NCI-H774 (cell line): ENCODE results near the gene GPT2.
"Not testable (repeated sequence)": the region's sequence is repeated elsewhere in the genome, so short reads cannot be mapped to it uniquely, and the experiment has no call there.

ENCODE experiments used
- DNase-seq: peaks from one replicate; lab custom pipeline; 2025; lab: John Stamatoyannopoulos, UW

The GPT2 gene

DNA sequence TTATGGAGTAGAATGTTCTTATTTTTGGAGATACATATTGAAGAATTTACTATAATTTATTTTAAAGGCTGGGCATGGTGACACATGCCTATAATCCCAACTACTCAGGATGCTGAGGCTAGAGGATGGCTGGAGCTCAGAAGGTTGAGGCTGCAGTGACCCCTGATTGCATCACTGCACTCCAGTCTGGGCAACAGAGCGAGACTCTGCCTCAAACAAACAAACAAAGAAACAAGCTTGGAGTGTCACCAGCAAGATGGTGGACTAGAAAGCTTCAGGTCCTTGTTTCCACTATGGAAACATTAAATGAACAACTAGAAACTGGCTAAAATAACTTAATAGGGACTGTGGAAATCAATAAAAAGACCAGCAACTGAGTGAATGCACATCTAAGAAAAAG, 17.9 kb upstream of the GPT2 start:
- no peak for DNase-seq

DNA sequence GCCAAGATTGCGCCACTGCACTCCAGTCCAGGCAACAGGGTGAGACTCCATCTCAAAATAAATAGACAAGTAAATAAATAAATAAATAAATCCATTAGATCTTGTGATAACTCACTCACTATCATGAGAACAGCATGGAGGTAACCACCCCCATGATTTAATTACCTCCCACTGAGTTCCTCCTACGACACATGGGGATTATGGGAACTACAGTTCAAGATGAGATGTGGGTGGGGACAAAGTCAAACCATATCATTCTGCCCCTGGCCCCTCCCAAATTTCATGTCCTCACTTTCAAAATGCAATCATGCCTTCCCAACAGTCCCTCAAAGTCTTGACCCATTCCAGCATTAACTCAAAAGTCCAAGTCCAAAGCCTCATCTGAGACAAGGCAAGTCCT, 16.7 kb upstream of the GPT2 start:
- DNase-seq = not testable (repeated sequence)

DNA sequence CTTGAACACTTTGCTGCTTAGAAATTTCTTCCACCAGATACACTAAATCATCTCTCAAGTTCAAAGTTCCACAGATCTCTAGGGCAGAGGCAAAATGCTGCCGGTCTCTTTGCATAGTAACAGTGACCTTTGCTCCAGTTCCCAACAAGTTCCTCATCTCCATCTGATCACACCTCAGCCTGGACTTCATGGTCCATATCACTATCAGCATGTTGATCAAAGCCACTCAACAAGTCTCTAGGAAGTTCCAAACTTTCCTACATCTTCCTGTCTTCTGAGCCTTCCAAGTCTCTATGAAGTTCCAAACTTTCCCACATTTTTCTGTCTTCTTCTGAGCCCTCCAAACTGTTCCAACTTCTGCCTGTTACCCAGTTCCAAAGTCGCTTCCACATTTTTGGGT, 15.3 kb upstream of the GPT2 start:
- DNase-seq = not testable (repeated sequence)

DNA sequence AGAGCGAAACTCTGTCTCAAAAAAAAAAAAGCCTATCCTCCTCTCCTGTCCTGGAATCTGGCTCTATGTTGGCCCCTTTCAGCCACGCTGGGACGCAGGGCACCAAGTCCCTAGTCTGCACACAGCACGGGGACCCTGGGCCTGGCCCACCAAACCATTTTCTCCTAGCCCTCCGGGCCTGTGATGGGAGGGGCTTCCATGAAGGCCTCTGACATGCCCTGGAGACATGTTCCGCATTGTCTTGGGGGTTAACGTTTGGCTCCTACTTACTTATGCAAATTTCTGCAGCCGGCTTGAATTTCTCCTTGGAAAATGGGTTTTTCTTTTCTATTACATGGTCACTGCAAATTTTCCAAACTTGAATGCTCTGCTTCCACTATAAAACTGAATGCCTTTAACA, 12.6 kb upstream of the GPT2 start:
- DNase-seq = no peak

DNA sequence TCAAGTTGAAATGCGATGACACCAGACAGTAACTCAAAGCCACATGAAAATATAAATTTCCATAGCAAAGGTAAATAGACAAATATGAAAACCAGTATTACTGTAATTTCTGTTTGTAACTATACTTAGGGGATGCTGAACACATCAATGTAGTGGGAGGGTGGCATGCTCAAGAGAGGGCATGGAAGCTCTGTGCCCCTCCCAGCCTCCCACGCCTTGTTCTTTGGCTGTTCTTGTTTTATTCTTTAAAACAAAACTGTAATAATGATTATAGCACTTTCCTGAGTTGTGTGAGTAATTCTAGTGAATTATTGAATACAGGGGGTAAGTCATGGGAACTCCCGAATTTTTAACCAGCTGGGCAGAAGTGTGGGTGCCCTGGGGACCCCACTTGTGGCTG, 11.0 kb upstream of the GPT2 start:
- no peak for DNase-seq

DNA sequence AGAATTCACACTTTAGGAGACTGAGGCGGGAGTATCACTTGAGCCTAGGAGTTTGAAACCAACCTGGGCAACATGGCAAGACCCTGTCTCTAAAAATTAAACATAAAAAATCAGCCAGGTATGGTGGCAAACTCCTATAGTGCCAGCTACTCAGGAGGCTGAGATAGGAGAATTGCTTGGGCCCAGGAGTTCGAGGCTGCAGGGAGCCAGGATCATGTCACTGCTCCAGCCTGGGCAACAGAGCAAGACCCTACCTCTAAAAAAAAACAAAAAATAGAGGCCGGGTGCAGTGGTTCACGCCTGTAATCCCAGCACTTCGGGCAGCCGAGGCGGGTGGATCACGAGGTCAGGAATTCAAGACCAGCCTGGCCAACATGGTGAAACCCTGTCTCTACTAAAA, 8.9 kb upstream of the GPT2 start:
- no peak for DNase-seq

DNA sequence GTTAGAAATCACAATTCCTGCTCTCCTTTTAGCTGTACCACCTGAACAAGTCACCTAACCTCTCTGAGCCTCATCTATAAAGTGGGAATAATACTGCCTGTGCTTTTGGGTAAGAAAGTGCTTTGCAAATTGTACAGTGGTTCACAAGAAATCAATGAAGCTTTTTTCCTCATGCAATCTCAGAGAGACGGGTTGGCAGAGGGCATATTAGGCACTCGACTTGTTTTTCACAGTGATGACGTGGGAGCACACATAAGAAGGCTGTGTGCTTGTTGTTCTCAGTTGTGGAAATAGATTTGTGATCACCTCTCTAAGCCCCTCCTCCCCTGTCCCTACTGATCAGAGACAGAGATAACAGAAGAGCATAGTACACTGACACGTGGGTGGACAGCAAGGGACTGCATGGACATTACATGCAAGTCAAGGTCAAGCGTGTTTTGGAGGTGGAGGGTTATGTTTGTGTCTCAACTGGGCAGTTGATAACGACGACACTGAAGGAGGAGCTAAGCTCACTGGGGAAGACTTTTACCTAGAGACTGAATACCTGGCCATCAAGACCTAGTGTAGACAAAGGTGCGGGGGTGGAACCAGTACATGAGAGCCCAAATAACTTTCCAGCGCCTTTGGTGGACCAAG, 1.7 kb upstream of the GPT2 start:
- DNase-seq = no peak

DNA sequence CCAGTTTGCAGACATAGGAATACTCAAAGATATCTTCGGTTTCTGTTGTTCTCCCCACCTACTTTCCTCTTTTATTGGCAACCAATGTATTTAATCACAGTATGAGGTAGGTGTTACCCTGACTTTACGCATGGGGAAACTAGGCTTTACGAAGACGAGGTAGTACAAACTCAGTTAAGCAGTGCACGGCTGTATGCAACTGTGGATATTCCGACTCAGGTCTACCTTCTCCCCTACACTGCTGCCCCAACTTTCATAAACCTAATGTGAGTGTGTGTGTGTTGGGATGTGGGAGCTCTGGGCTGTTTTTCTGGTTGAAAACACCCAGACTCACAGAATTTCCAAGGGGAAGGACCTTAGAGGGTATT, 1.2 kb upstream of the GPT2 start:
- DNase-seq = no peak

DNA sequence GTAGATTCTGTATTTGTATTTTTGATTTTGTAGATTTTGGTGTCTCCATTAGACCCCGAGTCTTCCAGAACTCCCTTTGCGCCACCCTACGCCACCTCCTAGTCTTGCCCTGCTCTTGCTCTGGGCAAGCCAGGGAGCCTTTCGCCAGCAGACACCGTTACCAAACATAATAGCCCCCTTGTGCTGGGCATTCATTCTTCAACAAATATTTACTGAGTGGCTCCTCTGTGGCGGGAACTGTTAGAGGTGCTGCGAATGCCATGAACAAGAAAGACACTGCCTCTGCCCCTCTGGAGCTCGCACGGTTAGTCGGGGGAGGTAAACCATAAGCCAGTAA, 841 bp upstream of the GPT2 start:
- peak; percentile 38 for DNase-seq

DNA sequence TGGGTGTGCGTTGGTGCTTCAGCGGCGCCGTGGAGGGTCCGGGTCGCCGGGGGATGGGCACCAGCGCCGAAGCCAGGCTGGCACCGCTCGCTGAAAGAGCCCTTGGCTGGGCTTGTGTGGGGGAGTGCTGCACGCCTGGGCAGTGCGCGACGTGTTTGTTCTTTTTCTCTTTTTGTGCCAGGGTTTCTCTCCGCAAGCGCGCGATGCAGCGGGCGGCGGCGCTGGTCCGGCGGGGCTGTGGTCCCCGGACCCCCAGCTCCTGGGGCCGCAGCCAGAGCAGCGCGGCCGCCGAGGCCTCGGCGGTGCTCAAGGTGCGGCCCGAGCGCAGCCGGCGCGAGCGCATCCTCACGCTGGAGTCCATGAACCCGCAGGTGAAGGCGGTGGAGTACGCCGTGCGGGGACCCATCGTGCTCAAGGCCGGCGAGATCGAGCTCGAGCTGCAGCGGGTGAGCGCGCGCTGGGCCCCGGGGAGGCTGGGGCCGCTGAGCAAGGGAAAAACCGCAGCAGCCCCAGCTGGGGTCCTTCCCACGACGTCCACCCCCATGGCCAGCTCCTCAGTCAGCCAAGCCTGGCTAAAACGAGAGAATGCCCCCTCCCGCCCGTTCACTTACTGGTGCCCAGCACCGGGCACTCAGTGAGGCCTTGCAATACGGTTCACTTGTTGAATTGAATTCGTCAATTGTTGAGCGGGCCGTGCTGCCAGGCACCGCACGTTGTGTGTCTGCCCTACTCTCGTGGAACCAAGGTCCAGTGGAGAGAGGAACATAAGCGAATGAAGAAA, 541 bp downstream of the GPT2 start:
- DNase-seq = no peak

DNA sequence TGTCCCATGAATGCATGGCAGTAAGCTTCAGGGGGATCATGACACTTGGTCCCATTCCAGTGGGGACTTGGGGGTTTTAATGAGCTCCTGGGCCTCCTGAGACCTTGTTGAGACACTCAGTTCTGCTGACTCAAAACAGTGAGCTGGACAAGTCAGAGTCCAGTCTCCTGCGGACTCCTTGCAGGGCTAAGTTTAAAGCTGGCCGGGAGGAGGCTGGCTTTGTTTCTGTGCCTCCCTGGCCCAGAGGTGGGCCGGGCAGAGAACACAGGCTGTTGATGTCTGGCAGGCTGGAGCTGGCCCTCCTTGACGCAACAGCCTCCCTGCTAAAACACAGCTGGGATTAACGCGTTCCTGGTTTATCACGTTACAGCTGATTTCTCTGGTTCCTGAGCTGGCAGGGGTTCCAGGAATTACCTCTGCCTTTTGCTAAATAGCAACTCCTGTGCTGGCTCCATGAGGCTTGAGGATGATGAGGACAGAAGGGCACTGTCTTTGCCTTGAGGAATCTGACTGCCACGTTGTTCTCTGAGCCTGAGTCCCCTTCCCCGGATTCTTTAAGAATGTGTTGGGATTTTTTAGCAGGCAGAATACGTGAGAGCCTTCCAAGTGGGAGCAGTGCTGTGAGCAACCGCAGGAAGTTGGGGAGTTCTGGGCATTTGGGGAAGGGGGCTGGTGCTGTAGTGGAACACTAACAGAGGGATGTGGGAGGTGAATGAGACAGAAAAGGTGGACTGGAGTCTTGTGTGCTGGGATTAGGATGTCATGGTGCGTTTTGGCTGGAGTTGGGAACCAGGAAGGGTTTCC, 2.0 kb downstream of the GPT2 start:
- no peak for DNase-seq

DNA sequence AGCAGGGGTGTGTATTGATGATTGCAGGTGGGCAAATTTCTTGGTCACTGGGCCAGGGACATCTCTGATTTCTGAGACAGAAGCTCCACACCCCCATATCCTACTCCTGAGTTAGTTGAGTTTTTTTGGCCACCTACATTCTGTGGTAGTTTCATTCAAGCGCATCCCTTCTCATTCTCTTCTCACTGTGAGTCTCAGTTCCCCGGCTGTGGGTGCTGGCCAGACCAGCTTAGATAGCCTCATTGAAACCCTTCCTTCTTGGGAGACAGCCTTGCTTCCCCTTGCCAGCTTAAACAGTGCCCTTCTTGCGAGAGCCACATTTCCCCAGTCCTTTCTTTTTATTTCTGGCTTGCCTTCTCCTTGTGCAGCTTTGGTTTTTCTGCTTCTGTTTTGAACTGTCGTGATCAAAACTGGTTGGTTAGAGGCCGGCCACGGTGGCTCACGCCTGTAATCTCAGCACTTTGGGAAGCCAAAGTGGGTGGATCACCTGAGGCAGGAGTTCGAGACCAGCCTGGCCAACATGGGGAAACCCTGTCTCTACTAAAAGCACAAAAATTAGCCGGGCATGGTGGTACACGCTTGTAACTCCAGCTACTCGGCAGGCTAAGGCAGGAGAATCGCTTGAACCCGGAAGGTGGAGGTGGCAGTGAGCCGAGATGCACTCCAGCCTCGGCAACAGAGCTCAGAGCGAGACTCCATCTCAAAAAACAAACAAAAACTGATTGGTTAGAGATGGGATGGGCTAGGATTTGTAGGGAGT, 2.8 kb downstream of the GPT2 start:
- no peak for DNase-seq

DNA sequence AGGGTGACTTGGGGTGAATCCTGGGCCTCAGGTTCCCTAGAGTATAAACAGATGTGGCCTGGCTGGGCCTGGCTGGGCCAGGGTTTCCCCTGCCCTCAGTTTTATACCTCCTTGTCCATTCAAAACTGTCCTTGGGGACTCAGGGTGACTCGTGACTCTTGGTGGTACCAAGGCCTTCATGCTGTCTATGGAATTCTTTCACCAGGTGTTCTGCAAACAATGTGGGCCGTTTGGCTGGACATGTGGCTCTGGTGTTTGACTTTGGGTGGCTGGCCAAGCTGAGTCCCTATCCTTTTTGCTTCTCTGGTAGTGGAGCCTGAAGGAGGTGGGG, 3.3 kb downstream of the GPT2 start:
- no peak for DNase-seq

DNA sequence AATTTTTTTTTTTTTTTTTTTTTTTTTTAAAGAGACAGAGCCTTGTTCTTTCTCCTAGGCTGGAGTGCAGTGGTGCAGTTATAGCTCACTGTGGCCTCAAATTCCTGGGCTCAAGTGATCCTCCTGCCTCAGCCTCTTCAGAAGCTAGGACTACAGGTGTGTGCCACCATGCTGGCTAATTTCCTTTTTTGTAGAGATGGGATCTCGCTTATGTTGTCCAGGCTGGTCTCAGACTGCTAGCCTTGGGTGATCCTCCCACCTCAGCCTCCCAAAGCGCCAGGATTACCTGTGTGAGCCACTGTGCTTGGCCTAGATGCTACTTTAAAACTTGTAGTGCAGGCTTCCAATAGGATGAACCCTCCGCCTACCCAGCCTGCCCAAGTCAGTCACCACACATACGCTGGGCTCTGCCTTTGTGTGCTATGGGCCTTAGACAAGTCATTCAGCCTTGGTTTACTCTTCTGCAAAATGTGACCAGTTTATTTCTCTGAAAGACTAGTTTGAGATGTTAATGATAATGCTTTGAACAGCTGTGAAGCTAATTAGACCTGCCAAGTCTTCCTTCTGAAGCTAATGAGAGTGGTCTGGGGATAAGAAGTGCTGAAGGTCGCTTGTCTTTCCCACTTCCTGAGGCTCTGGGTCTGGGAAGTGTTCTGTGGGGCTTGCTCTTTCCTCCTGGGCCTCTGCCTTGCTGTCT, 5.2 kb downstream of the GPT2 start:
- no peak for DNase-seq

DNA sequence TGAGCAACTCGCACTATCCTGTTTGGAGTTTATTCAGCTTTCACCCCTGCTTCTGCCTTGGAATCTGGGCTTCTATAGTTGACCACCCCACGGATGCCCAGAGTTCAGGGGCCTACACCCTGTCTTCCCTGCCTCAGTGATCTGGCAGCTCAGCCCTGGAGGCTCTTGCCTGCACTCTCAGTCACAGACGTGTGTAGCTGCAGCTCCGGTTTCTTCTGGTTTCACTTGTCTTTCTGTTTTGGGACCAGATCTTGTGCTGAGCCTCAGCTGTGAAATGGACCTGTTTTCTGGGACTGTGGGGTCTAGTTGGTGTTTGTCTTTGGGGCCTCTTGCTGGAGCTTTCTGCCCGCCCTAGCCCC, 5.8 kb downstream of the GPT2 start:
- no peak for DNase-seq

DNA sequence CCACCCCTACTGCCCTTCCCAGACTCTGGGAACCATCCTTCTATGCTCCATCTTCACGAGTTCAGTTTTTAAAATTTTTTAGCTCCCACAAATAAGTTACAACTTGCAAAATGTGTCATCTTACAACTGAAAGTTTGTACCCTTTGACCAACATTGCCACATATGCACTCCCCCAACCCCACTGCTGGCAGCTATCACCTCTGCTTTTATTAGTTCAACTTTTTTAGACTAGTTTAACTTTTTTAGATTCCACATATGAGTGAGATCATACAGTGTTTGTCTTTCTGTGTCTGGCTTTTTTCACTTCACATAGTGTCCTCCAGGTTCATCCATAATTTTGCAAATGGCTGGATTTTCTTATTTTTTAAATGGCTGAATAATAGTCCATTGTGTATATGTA, 7.7 kb downstream of the GPT2 start:
- no peak for DNase-seq

DNA sequence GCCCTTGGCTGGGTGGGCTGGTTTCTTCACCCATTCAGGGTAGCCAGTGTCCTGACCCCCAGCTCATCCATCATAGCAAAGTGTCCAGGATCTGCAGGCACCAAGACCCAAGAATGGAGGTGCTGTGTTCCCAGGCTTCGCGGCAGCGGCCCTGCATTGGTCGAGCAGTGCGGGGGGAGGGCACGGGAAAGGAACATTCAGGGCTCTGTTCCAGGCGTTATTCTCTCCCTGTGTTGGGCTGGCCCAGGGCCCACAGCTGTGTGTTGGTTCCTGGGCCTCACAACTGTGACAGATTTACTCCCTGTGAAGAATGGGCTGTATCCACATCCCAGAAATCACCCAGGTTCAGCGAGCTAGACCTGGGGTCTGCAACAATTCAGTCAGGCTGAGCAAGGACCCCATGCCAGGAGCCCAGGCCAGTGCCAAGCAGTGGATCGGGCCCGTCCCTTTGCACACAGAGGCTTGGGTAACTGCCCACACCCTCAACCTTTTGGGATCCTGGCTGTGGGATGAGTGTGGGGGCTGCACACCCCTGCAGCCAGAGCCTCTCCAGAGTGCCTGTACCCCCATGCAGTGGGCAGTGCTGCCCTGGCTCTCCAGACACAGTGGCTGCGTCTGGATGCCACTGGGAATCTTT, 10.0 kb downstream of the GPT2 start:
- DNase-seq = no peak

DNA sequence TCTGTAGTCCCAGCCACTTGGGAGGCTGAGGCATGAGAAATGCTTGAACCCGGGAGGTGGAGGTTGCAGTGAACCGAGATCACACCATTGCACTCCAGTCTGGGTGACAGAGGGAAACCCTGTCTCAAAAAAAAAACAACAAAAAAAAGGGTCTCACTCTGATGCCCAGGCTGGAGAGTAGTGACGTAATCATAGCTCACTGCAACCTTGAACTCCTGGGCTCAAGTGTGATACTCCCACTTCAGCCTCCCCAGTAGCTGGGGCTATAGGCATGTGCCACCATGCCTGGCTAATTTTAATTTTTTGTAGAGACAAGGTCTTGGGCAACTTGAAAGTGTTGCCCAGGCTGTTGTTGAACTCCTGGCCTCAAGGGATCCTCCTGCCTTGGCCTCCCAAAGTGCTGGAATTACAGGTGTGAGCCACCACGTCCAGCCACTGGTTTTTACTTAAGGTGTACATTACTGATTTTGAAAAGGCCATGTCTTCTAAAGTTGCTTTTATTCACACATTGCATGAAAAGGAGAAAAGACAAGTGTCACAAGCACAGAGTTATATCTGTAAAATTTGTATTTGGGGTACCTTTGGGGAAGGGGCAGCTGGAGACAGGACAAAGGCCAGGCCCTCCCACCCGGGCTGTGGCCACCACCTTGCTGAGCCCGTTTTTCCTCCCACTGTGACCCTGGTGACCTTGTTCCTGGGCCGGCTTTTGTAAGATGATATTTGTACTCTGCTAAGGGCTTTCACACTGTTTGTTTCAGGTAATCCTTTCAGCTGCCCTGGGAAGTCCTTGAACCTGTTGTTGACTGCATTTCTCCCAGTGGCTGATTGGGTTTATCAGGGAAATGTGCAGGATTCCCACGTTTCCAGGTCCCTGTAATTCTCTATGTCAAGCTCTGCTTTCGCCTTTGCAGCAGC, 11.5 kb downstream of the GPT2 start:
- no peak for DNase-seq

DNA sequence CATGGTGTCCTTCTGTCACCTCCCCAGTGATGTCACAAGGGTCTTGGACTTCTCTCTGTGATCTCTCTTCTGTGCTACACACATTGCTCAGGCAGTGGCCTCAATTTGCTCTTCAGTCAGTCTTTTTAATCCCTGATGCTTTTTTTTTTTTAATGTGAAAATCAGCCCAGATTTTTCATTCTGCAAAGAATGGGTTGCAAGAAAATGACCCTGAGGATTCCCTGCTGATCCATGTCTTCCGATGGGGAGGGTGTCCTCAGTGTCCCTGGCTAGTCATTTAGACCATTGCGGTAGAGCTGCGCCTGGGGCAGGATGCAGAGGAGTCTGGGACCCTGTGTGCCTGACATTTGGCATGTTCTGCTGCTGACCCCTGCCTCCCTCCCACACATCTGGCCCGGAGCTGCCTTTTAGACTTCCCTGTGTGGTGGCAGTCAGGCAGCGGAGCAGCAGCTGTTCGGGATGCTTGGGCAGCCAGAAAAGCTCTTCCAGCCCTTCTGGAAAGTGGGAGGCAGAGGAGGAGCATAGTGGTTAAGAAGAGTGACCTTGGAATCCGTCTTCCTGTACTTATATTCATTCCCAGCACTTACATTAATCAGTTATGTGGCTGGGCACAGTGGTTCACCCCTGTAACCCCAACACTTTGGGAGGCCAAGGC, 12.3 kb downstream of the GPT2 start:
- no peak for DNase-seq

DNA sequence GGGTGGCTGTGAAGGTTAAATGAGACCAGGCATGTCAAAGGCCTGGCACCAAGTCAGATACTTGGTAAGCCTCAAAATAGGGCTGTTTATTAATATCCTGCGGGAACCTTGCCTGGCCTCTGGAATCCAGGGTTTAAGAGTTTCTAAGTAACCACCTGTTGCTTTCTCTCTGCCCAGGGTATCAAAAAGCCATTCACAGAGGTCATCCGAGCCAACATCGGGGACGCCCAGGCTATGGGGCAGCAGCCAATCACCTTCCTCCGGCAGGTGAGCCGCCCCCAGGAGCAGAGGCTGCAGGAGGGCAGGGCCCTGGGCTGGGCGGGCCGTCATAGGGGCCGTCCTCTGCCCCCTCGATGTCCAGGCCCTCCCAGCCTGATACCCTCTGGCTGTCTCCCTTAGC, 13.3 kb downstream of the GPT2 start:
- DNase-seq = no peak
